Embryonic facial prominence (tissue), 1 donor: ENCODE data around the gene RFC5.
"Not testable (repeated sequence)": the region's sequence is repeated elsewhere in the genome, so short reads cannot be mapped to it uniquely, and the experiment has no call there.

ENCODE experiments used
- DNase-seq: peaks from one replicate; pipeline ENCODE4 v3.0.0-alpha.2; 2016; ENCODE audit errors: extremely low spot score

The RFC5 gene

GRCh38 chr12:118016424-118017264 lies at the start of gene RFC5:
Gene RFC5, plus strand, starts transcription at chr12:118016703. Its CDS starts 125 bp downstream, at chr12:118016828.
- DNase-seq: peak; percentile 92

GRCh38 chr12:117967043-117967442 lies 49.5 kb upstream of the RFC5 start:
- no peak for DNase-seq

- DNase-seq: no peak
Observed at GRCh38 chr12:117967512-117967911, 49.0 kb upstream of the RFC5 start.

GRCh38 chr12:117968151-117968789 lies 48.2 kb upstream of the RFC5 start:
- DNase-seq: no peak

GRCh38 chr12:117968826-117969659 lies 47.5 kb upstream of the RFC5 start, which contains the start of gene KSR2:
Gene KSR2, minus strand, starts transcription at chr12:117968990. Its CDS starts 735 bp downstream, at chr12:117968255.
- no peak for DNase-seq

- no peak for DNase-seq
Observed at GRCh38 chr12:117970334-117970733, 46.2 kb upstream of the RFC5 start.

- no peak for DNase-seq
Observed at GRCh38 chr12:117972301-117972700, 44.2 kb upstream of the RFC5 start.

- no peak for DNase-seq
Observed at GRCh38 chr12:117975006-117975405, 41.5 kb upstream of the RFC5 start.

- DNase-seq: no peak
Observed at GRCh38 chr12:117977373-117977772, 39.1 kb upstream of the RFC5 start.

GRCh38 chr12:117980616-117981015 lies 35.9 kb upstream of the RFC5 start:
- peak; percentile 40 for DNase-seq

- DNase-seq: no peak
Observed at GRCh38 chr12:117981267-117981666, 35.2 kb upstream of the RFC5 start.

GRCh38 chr12:117985182-117985581 lies 31.3 kb upstream of the RFC5 start:
- no peak for DNase-seq

- DNase-seq: no peak
Observed at GRCh38 chr12:117986705-117987469, 29.6 kb upstream of the RFC5 start.

GRCh38 chr12:117994551-117995438 lies 21.7 kb upstream of the RFC5 start:
- no peak for DNase-seq

- DNase-seq: no peak
Observed at GRCh38 chr12:117998719-117999118, 17.8 kb upstream of the RFC5 start.

GRCh38 chr12:117999806-118000205 lies 16.7 kb upstream of the RFC5 start:
- DNase-seq: not testable (repeated sequence)

- DNase-seq: no peak
Observed at GRCh38 chr12:118010903-118011302, 5.6 kb upstream of the RFC5 start.

- DNase-seq: no peak
Observed at GRCh38 chr12:118011377-118011776, 5.1 kb upstream of the RFC5 start.

GRCh38 chr12:118011961-118012360 lies 4.5 kb upstream of the RFC5 start:
- DNase-seq: no peak

- no peak for DNase-seq
Observed at GRCh38 chr12:118013283-118013682, 3.2 kb upstream of the RFC5 start.
